BE2C (cell line): ENCODE results near the gene NVL.

Experiments used
- DNase-seq: peaks from one replicate; pipeline ENCODE4 v3.0.0-alpha.2; 2020
- H3K27me3 ChIP-seq: fragments of 250-450 bp; sonication (Bioruptor Pico); 2 replicates; pipeline ENCODE4 v1.5.1; 2020; ENCODE audit warnings: mild to moderate bottlenecking
- H3K36me3 ChIP-seq: fragments of 250-450 bp; sonication (Bioruptor Pico); 2 replicates; pipeline ENCODE4 v1.5.1; 2020; ENCODE audit warnings: mild to moderate bottlenecking
- H3K4me1 ChIP-seq: fragments of 250-450 bp; sonication (Bioruptor Pico); 2 replicates; pipeline ENCODE4 v1.5.1; 2020
- H3K4me3 ChIP-seq: 2 replicates; pipeline ENCODE4 v1.5.1; 2011; ENCODE audit warnings: low read depth, low read length
- H3K9me3 ChIP-seq: fragments of 250-450 bp; sonication (Bioruptor Pico); 2 replicates; pipeline ENCODE4 v1.5.1; 2020
- CTCF ChIP-seq: IDR thresholded peaks from 2 replicates; pipeline ENCODE4 v1.5.1; 2012; ENCODE audit warnings: mild to moderate bottlenecking, low read depth, low read length

NVL gene

GRCh38 chr1:224235813-224236493, 94.0 kb downstream of the NVL start:
- peaks cover 31% of the 10 kb centered on the region for H3K36me3 ChIP-seq
- no peak for DNase-seq

GRCh38 chr1:224234017-224234416, 96.0 kb downstream of the NVL start:
- peaks cover 40% of the 10 kb centered on the region for H3K36me3 ChIP-seq
- no peak for TF ChIP-seq CTCF

More at GRCh38 chr1:224235813-224236493, 94.0 kb downstream of the NVL start:
- Histone ChIP-seq H3K4me3 (no peak overlapping the region), H3K9me3 (no peaks in the 10 kb centered on the region), H3K4me1 (no peaks in the 10 kb centered on the region), H3K27me3 (no peaks in the 10 kb centered on the region)
- no peak for TF ChIP-seq CTCF

GRCh38 chr1:224226849-224227502, 103.0 kb downstream of the NVL start:
- H3K27me3 ChIP-seq, result no peaks in the 10 kb centered on the region
- H3K4me1 ChIP-seq, result no peaks in the 10 kb centered on the region
- no peak for DNase-seq
- no peak overlapping the region for H3K4me3 ChIP-seq
- H3K36me3 ChIP-seq, result peaks cover 21% of the 10 kb centered on the region
- no peaks in the 10 kb centered on the region for H3K9me3 ChIP-seq
- TF ChIP-seq CTCF, result no peak

More at GRCh38 chr1:224234017-224234416, 96.0 kb downstream of the NVL start:
- DNase-seq, result no peak
- no peaks in the 10 kb centered on the region for H3K9me3 ChIP-seq
- no peaks in the 10 kb centered on the region for H3K27me3 ChIP-seq
- H3K4me3 ChIP-seq, result no peak overlapping the region
- no peaks in the 10 kb centered on the region for H3K4me1 ChIP-seq

- Histone ChIP-seq H3K36me3 (peaks cover 6% of the 10 kb centered on the region), H3K27me3 (no peaks in the 10 kb centered on the region), H3K9me3 (no peaks in the 10 kb centered on the region), H3K4me1 (no peaks in the 10 kb centered on the region), H3K4me3 (no peak overlapping the region)
- TF ChIP-seq CTCF, result no peak
- no peak for DNase-seq
Observed at GRCh38 chr1:224223819-224224714, 105.9 kb downstream of the NVL start.

GRCh38 chr1:224219612-224220059, 110.3 kb downstream of the NVL start:
- no peak for DNase-seq
- Histone ChIP-seq H3K4me3 (no peak overlapping the region), H3K9me3 (no peaks in the 10 kb centered on the region), H3K4me1 (no peaks in the 10 kb centered on the region), H3K27me3 (no peaks in the 10 kb centered on the region), H3K36me3 (no peaks in the 10 kb centered on the region)
- TF ChIP-seq CTCF, result no peak
